GM23248 (cell line): Measurements from ENCODE around the gene TCF4. TPM values are rescaled to one million over a fixed set of nuclear protein-coding genes. Genes with fewer than 3 reads are reported as not detected.

Experiments used
- DNase-seq: peaks from one replicate; pipeline ENCODE4 v3.0.0-alpha.2; 2015
- H2AFZ ChIP-seq: fragments of 200-600 bp; sonication (generic); 2 replicates; pipeline ENCODE4 v1.6.1; 2016; ENCODE audit warnings: antibody characterized with exemption
- H3F3A ChIP-seq: fragments of 200-600 bp; sonication (generic); 2 replicates; pipeline ENCODE4 v1.6.1; 2016; ENCODE audit warnings: mild to moderate bottlenecking, antibody characterized with exemption, mixed run types; ENCODE audit not compliant: insufficient read depth
- H3K27ac ChIP-seq: fragments of 200-600 bp; sonication (generic); 2 replicates; pipeline ENCODE4 v1.5.1; 2016; ENCODE audit warnings: mild to moderate bottlenecking
- H3K27me3 ChIP-seq: fragments of 200-600 bp; sonication (generic); replicated peaks from 2 replicates; pipeline ENCODE4 v1.6.1; 2016; ENCODE audit warnings: mild to moderate bottlenecking; ENCODE audit not compliant: insufficient read depth
- H3K36me3 ChIP-seq: fragments of 200-600 bp; sonication (generic); 2 replicates; pipeline ENCODE4 v1.6.1; 2016; ENCODE audit warnings: low read depth, mild to moderate bottlenecking
- H3K4me1 ChIP-seq: fragments of 200-600 bp; sonication (generic); 2 replicates; pipeline ENCODE4 v1.6.1; 2016; ENCODE audit warnings: mild to moderate bottlenecking; ENCODE audit not compliant: insufficient read depth
- H3K4me2 ChIP-seq: fragments of 200-600 bp; sonication (generic); one replicate; pipeline ENCODE4 v1.6.1; 2016; ENCODE audit warnings: mild to moderate bottlenecking; ENCODE audit not compliant: unreplicated experiment
- H3K4me3 ChIP-seq: fragments of 200-600 bp; sonication (generic); 2 replicates; pipeline ENCODE4 v1.5.1; 2016; ENCODE audit warnings: mild to moderate bottlenecking
- H3K79me2 ChIP-seq: fragments of 200-600 bp; sonication (generic); 2 replicates; pipeline ENCODE4 v1.6.1; 2016; ENCODE audit warnings: mild to moderate bottlenecking; ENCODE audit not compliant: insufficient read depth
- H3K9ac ChIP-seq: fragments of 200-600 bp; sonication (generic); 2 replicates; pipeline ENCODE4 v1.6.1; 2016; ENCODE audit warnings: mild to moderate bottlenecking
- H3K9me2 ChIP-seq: fragments of 200-600 bp; sonication (generic); 2 replicates; pipeline ENCODE4 v1.6.1; 2016; ENCODE audit warnings: mixed run types, mild to moderate bottlenecking, moderate library complexity; ENCODE audit not compliant: insufficient read depth
- H3K9me3 ChIP-seq: fragments of 200-600 bp; sonication (generic); one replicate; pipeline ENCODE4 v1.6.1; 2017; ENCODE audit warnings: low read depth
- H4K20me1 ChIP-seq: fragments of 200-600 bp; sonication (generic); 2 replicates; pipeline ENCODE4 v1.6.0; 2016; ENCODE audit not compliant: insufficient read depth
- EZH2 ChIP-seq: fragments of 200-600 bp; sonication (generic); IDR thresholded peaks from 2 replicates; pipeline ENCODE4 v1.6.1; 2018; ENCODE audit warnings: antibody characterized with exemption, mild to moderate bottlenecking; ENCODE audit not compliant: insufficient read depth, poor library complexity, severe bottlenecking
- EZH2phosphoT487 ChIP-seq: fragments of 200-600 bp; sonication (generic); IDR thresholded peaks from 2 replicates; pipeline ENCODE4 v1.6.1; 2018; ENCODE audit warnings: antibody characterized with exemption, moderate library complexity, mild to moderate bottlenecking, low read depth; ENCODE audit not compliant: insufficient read depth
- WGBS, 2 experiments: methylation state at CpG; one replicate each; pipeline ENCODE4 v1.1.6; 2015 to 2017; ENCODE audit warnings: low lambda C conversion rate in 2 of 2, low coverage in 1 of 2; ENCODE audit errors: missing lambda C conversion rate in 2 of 2; 5-methylcytosine and 5-hydroxymethylcytosine counted together
- in situ Hi-C: fragments of 300-500 bp; cut with MboI; formaldehyde crosslinking; loops from 2 replicates; pipeline ENCODE4 v1.15.0; 2020
- polyA plus RNA-seq: library from polyadenylated mRNA; unstranded; fragments of >200 nt; fragmentation: Nextera tagmentation; extraction: Ambion mirVana; gene quantifications from 2 replicates; pipeline ENCODE4 v1.2.1, GENCODE V29; 2016
- total RNA-seq: library from RNA; depleted of rRNA; stranded (reverse); fragments of >200 nt; shearing (Covaris generic); gene quantifications from 2 replicates; pipeline ENCODE4 v1.2.3, GENCODE V29; 2014

The TCF4 gene
- total and polyA plus RNA-seq, 2 experiments from 2014 or later: 54.5 to 59.3 TPM

GRCh38 chr18:55610506-55610905 is 22.5 kb upstream of the TCF4 start:
- no peak overlapping the region for H3K9ac ChIP-seq
- H3K4me3 ChIP-seq: no peak overlapping the region
- H3K36me3 ChIP-seq: no peaks in the 10 kb centered on the region
- H3K9me3 ChIP-seq: no peaks in the 10 kb centered on the region
- TF ChIP-seq EZH2: no peak
- no peak for TF ChIP-seq EZH2phosphoT487
- no peaks in the 10 kb centered on the region for H3K79me2 ChIP-seq
- H3K27me3 ChIP-seq: no peaks in the 10 kb centered on the region
- in situ Hi-C loops: no loop called here
- no peak for DNase-seq
- H2AFZ ChIP-seq: no peak overlapping the region
- 52 to 60% methylated on average over 2 of the region's 2 CpGs for WGBS, 2 experiments
- H4K20me1 ChIP-seq: no peaks in the 10 kb centered on the region
- H3K4me2 ChIP-seq: no peak overlapping the region
- no peak overlapping the region for H3K27ac ChIP-seq
- no peaks in the 10 kb centered on the region for H3K9me2 ChIP-seq
- H3K4me1 ChIP-seq: no peaks in the 10 kb centered on the region
- no peaks in the 10 kb centered on the region for H3F3A ChIP-seq

GRCh38 chr18:55609160-55609825 is 21.3 kb upstream of the TCF4 start:
- DNase-seq: no peak
- 64 to 69% methylated on average over 6 of the region's 6 CpGs for WGBS, 2 experiments
- Histone ChIP-seq H3K4me2 (no peak overlapping the region), H3K27ac (no peak overlapping the region), H3K27me3 (no peaks in the 10 kb centered on the region), H4K20me1 (no peaks in the 10 kb centered on the region), H3K4me1 (no peaks in the 10 kb centered on the region), H3K36me3 (no peaks in the 10 kb centered on the region), H3K9me2 (no peaks in the 10 kb centered on the region), H3F3A (no peaks in the 10 kb centered on the region), H3K9ac (no peak overlapping the region), H3K79me2 (no peaks in the 10 kb centered on the region), H3K4me3 (no peak overlapping the region), H3K9me3 (no peaks in the 10 kb centered on the region), H2AFZ (no peak overlapping the region)
- in situ Hi-C loops: no loop called here
- TF ChIP-seq EZH2phosphoT487 (no peak), EZH2 (no peak)

- no peak for DNase-seq
- Histone ChIP-seq H3F3A (no peaks in the 10 kb centered on the region), H3K9me2 (no peaks in the 10 kb centered on the region), H3K4me2 (no peak overlapping the region), H3K79me2 (no peaks in the 10 kb centered on the region), H3K9me3 (no peaks in the 10 kb centered on the region), H3K27ac (no peak overlapping the region), H3K27me3 (no peaks in the 10 kb centered on the region), H3K4me1 (no peaks in the 10 kb centered on the region), H3K4me3 (no peak overlapping the region), H3K36me3 (no peaks in the 10 kb centered on the region), H2AFZ (no peak overlapping the region), H3K9ac (no peak overlapping the region), H4K20me1 (no peaks in the 10 kb centered on the region)
- in situ Hi-C loops: no loop called here
- 84 to 96% methylated on average over 4 of the region's 4 CpGs for WGBS, 2 experiments
- TF ChIP-seq EZH2phosphoT487 (no peak), EZH2 (no peak)
Measured at GRCh38 chr18:55608497-55608896, 20.5 kb upstream of the TCF4 start.

- no peaks in the 10 kb centered on the region for H4K20me1 ChIP-seq
- 90 to 98% methylated on average over 2 of the region's 2 CpGs for WGBS, 2 experiments
- H3K4me3 ChIP-seq: no peak overlapping the region
- H3K4me1 ChIP-seq: no peaks in the 10 kb centered on the region
- no peak for TF ChIP-seq EZH2
- no peak for TF ChIP-seq EZH2phosphoT487
- in situ Hi-C loops: no loop called here
- H3F3A ChIP-seq: no peaks in the 10 kb centered on the region
- H2AFZ ChIP-seq: no peak overlapping the region
- H3K9me2 ChIP-seq: no peaks in the 10 kb centered on the region
- no peaks in the 10 kb centered on the region for H3K9me3 ChIP-seq
- no peaks in the 10 kb centered on the region for H3K27me3 ChIP-seq
- H3K36me3 ChIP-seq: no peaks in the 10 kb centered on the region
- no peak overlapping the region for H3K27ac ChIP-seq
- DNase-seq: no peak
- H3K79me2 ChIP-seq: no peaks in the 10 kb centered on the region
- H3K9ac ChIP-seq: no peak overlapping the region
- no peak overlapping the region for H3K4me2 ChIP-seq
Measured at GRCh38 chr18:55607773-55608172, 19.8 kb upstream of the TCF4 start.
